ENCODE measurements around the gene ASF1A. TPM values are rescaled to one million over a fixed set of nuclear protein-coding genes. Genes with fewer than 3 reads are reported as not detected.

Gene ASF1A
- total RNA-seq, 1 experiment from 2014 or later = 17.2 TPM

- Mint-ChIP-seq H3K9me3 (ENCODE audit: low read depth, unreplicated experiment) (no peaks in the 10 kb centered on the region), H3K27ac (ENCODE audit: unreplicated experiment) (no peak overlapping the region), H3K27me3 (ENCODE audit: unreplicated experiment) (no peaks in the 10 kb centered on the region), H3K4me1 (ENCODE audit: low read depth, unreplicated experiment) (no peaks in the 10 kb centered on the region), H3K4me3 (ENCODE audit: low read depth, unreplicated experiment) (no peak overlapping the region), H3K36me3 (ENCODE audit: insufficient read depth, unreplicated experiment) (no peaks in the 10 kb centered on the region)
- intact Hi-C loops (cut with micrococcal nuclease; ENCODE audit: unreplicated experiment) = no loop called here
- no peak for DNase-seq
- BruUV-seq (replicated peaks) = no TSS peak
- no peak for TF ChIP-seq CTCF (IDR thresholded peaks at IDR 0.05; ENCODE audit: unreplicated experiment)
- CTCF ChIA-PET = interaction anchor here (0.6 kb wide), 1 partner anchor 1061 kb away, joined by 8 read pairs; no protein-coding TSS in a partner anchor
Observed at GRCh38 chr6:118952683-118953082, 58.7 kb downstream of the ASF1A start.

- CTCF ChIA-PET = no interaction called here
- intact Hi-C loops (cut with micrococcal nuclease; ENCODE audit: unreplicated experiment) = no loop called here
- H3K4me3 Mint-ChIP-seq (ENCODE audit: low read depth, unreplicated experiment) = no peak overlapping the region
- H3K27me3 Mint-ChIP-seq (ENCODE audit: unreplicated experiment) = no peaks in the 10 kb centered on the region
- no peak overlapping the region for H3K27ac Mint-ChIP-seq (ENCODE audit: unreplicated experiment)
- no peaks in the 10 kb centered on the region for H3K4me1 Mint-ChIP-seq (ENCODE audit: low read depth, unreplicated experiment)
- no peaks in the 10 kb centered on the region for H3K36me3 Mint-ChIP-seq (ENCODE audit: insufficient read depth, unreplicated experiment)
- no peak for TF ChIP-seq CTCF (IDR thresholded peaks at IDR 0.05; ENCODE audit: unreplicated experiment)
- BruUV-seq (replicated peaks) = no TSS peak
- no peak for DNase-seq
- H3K9me3 Mint-ChIP-seq (ENCODE audit: low read depth, unreplicated experiment) = no peaks in the 10 kb centered on the region
Observed at GRCh38 chr6:118953391-118953790, 59.4 kb downstream of the ASF1A start.

Other genes starting within 250 kb of the ASF1A start
- 4.4 and 5.8 TPM in 2 replicates for gene CEP85L, start 242.6 kb upstream of the ASF1A start, total RNA-seq (2022)
- gene MCM9, start 41.0 kb downstream of the ASF1A start, total RNA-seq (2022) = 17.3 and 24.6 TPM in 2 replicates
- 8.2 and 8.6 TPM in 2 replicates for gene FAM184A, start 184.5 kb downstream of the ASF1A start, total RNA-seq (2022)